Activated T-helper 9 cell treated with anti-CD3 and anti-CD28 coated beads, Interleukin-2, amount 50 U/mL, for 16 hours (primary cell): ENCODE results near the gene BORCS5.
"Not testable (repeated sequence)": the region's sequence is repeated elsewhere in the genome, so short reads cannot be mapped to it uniquely, and the experiment has no call there.

Experiments
- DNase-seq: peaks from one replicate; pipeline ENCODE4 v3.0.0-alpha.2; 2020; ENCODE audit warnings: low read depth

BORCS5 gene

GRCh38 chr12:12461923-12462315, 105.0 kb downstream of the BORCS5 start:
- peak; percentile 30 for DNase-seq

GRCh38 chr12:12465522-12465921, 108.6 kb downstream of the BORCS5 start:
- no peak for DNase-seq

DNA sequence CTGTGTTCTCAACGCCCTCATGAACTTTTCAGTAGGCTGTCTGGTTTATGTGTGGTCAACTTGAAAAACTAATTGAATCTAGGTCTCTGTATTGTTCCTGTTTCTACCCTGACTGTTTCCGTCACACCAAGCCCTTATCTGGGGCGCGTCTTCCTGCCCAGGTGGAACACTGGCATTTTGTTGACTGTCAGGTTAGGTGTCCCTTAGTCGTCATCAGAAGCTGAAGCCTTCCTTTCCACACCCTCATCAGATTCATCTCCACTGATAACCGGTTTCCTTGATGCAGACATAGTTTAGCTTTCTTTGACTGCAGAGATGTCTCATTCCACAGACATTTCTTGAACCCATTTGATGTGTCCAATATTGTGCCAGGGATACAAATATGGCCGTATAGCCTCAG, 109.3 kb downstream of the BORCS5 start:
- peak; percentile 42 for DNase-seq

- peak; percentile 28 for DNase-seq
Observed at GRCh38 chr12:12467264-12467663, 110.4 kb downstream of the BORCS5 start.

GRCh38 chr12:12467688-12468261, 110.9 kb downstream of the BORCS5 start:
- DNase-seq, result peak; percentile 49

DNA sequence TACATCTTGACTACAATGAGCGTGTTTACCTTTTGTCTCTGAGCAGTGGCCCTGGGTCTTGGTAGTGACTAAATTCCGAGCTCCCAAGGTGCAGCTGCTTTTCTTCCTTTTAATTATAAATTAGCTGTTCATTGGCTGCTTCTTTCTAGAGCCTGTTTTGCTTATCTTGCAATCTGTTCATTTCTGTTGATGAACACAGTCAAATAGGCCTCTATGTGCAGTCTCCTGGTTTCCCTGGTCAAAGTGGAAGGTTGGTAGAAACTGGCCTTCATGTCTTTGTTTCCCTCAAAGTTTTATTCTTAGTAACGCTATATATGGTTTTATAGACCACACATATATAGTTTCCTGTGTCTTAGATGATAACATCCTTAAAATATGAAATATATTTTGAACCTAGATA, 111.7 kb downstream of the BORCS5 start:
- no peak for DNase-seq

- no peak for DNase-seq
Observed at GRCh38 chr12:12469386-12469785, 112.5 kb downstream of the BORCS5 start.

- no peak for DNase-seq
Observed at GRCh38 chr12:12470751-12471306, 114.0 kb downstream of the BORCS5 start.

GRCh38 chr12:12471982-12472961, 115.4 kb downstream of the BORCS5 start:
- not testable (repeated sequence) for DNase-seq

- no peak for DNase-seq
Observed at GRCh38 chr12:12473223-12473622, 116.3 kb downstream of the BORCS5 start.

- peak; percentile 25 for DNase-seq
Observed at GRCh38 chr12:12474471-12474928, 117.6 kb downstream of the BORCS5 start.

GRCh38 chr12:12474931-12475795, 118.3 kb downstream of the BORCS5 start:
- DNase-seq, result peak; percentile 41

DNA sequence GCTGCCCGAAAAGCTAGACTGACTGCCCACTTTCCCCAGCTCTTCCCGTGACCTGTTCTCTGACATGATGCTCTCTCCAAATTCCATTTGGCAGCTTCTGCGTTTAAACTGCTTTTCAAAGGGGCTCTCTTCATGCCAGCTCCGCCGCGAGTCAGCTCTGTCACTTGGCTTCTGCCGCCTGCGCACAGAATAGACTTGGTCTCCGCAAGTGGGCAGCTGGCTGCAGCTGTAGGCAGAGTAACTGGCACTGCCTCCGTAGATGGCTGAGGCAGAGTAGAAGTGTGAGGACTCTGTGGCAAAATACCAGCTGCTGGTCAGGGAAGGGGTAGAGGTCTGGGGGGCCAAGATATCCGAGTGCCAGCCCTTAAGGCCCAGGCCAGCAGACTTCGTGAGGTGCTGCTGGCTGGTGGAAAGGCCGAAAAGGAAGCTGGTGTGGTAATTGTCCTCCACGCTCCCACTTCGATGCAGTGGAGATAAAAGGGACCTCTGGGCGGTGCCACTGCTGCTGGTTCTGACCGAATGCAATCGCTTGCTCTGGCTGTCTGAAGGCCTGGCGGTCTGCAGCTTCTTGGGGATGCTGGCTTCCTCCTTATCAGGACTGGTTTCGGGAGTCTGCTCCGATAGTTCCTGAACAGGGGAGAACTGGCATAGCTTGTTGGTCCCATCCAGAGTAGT, 120.1 kb downstream of the BORCS5 start:
- no peak for DNase-seq

DNA sequence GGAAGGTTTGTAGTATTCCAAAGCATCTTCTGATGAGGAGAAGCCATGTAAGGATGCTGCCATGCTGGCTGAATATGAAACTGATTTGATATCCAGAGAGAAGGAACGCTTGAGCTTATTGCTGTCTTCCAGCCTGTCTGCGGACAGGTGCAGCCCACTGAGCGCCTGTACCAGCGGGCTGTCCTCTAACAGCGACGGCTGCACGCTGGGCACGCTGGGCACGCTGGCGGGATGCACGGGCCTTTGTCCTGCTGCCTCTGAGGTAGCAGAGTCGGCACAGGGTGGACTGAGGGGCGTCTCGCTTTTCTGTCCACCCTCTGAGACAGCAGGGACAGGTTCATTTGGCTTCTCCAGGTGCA, 120.6 kb downstream of the BORCS5 start:
- no peak for DNase-seq

- DNase-seq, result no peak
Observed at GRCh38 chr12:12480074-12480473, 123.2 kb downstream of the BORCS5 start.

DNA sequence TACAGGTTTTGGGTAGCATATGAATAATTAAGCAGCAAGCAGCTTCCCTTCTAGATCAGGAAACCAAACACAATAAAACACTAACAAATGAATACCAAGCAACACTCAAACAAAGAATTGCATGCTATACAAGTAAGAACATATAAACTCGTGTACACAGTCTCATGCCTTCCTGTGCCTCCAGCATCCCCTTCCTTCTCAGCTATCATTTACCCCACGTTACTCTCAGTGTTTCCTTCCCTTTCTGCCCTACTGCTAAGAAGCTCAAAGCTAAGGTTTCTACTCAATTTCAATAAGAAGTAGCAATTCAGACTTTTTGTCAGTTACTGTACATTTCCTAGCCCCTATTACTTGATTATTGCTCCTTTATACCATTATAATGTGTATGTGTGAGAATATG, 124.8 kb downstream of the BORCS5 start:
- DNase-seq, result no peak

DNA sequence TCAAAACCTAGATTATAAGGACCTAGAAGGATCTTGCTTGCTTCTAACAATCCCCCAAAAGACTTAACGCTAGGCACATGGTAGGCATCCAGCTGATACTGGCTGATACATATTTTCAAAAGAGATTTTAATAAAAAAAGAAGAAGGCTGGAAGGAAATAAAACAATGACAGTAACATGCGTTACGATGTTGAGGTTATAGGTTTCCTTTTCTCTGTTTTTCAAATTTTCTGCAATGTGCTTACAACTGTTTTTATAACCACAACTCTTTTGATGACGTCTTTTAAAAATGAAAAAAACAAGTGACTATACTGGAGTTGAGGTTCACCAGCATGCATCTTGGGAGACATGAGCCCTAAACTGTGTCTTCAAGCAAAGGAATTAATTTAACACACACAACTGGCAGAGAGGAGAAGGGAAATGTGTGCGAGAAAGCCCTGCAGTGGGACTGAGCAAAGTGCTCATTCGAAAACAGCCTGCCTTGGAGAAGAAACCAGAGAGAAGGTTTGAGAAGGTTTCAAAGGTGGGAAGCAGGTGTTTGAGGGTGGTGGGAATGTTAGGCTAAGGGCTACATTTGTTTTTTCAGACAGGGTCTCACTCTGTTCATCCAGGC, 125.4 kb downstream of the BORCS5 start:
- DNase-seq, result no peak

- DNase-seq, result no peak
Observed at GRCh38 chr12:12482959-12483358, 126.1 kb downstream of the BORCS5 start.

DNA sequence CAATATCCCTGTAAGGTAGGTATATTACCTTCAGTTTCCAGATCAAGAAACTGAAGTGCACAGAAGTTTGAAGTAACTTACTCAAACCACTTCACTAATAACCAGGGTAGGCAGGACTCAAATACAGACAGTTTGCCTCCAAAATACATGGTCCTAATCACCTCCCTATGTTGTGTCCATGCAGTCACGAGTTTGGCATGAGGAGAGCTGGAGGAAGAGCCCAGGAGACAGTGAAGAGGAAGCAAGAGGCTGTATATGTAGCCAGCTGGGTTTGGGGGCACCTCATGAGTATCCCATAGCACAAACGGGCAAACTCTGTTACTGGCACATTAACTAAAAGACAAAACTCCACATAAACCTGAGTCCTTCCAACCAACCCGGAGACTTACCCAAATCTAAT, 126.6 kb downstream of the BORCS5 start:
- DNase-seq, result no peak

- DNase-seq, result no peak
Observed at GRCh38 chr12:12486661-12487240, 129.9 kb downstream of the BORCS5 start.

DNA sequence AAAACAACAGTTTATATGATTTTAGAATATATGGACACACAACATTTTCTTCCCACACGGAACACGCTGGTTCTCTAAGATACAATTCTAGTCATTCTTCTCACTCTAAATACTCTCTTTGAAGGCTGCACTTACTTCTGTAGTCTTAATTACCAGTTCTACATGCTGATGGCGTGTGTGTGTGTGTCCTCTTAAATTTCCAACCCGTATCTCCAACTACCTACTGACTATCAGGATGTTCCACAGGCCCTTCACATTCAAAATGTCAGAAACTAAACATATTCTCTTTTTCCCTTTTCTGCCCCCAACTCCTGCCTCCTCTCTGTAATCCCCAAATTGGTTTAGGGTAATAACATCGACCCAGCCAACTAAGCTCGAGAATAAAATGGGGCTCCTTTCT, 130.6 kb downstream of the BORCS5 start:
- DNase-seq, result no peak
